Endothelial cell of umbilical vein (primary cell): Measurements from ENCODE around the gene TMEM52B. TPM values are rescaled to one million over a fixed set of nuclear protein-coding genes. Genes with fewer than 3 reads are reported as not detected.

Source experiments
- BruUV-seq: library from RNA; stranded (reverse); fragments of 400-500 nt; replicated peaks from 2 replicates; lab custom pipeline; 2021; lab: Mats Ljungman, UMichigan
- CTCF ChIA-PET: fragments of 300-600, 350-600 bp; sonication (Branson Sonifier 250); formaldehyde crosslinking; loops from one replicate; lab custom pipeline; 2021; ENCODE audit warnings: antibody characterized with exemption, inconsistent platforms; lab: Charles Lee
- POLR2A ChIA-PET: fragments of 300-600, 350-600 bp; sonication (Branson Sonifier 250); formaldehyde crosslinking; loops from one replicate; lab custom pipeline; 2021; ENCODE audit warnings: antibody characterized with exemption, inconsistent platforms; lab: Charles Lee
- DNase-seq: peaks from one replicate; pipeline ENCODE4 v3.0.0-alpha.2; 2011; ENCODE audit warnings: low read depth, low spot score
- FAIRE-seq: peaks from 2 replicates; lab custom pipeline; 2011; peaks lifted over from hg19 to GRCh38; lab: Jason Lieb, UNC
- H2AFZ ChIP-seq: 2 replicates; pipeline ENCODE4 v1.6.0; 2012; ENCODE audit warnings: low read depth, low read length, control low read depth, inconsistent platforms
- H3K27ac ChIP-seq: 2 replicates; pipeline ENCODE4 v1.5.1; 2011; ENCODE audit warnings: low read depth, mild to moderate bottlenecking, control low read depth, low read length, moderate library complexity; ENCODE audit not compliant: insufficient read depth
- H3K27me3 ChIP-seq, 2 experiments: 2 replicates each; pipeline versions ENCODE4 v1.6.0 to v1.6.1; 2011; ENCODE audit warnings: low read length in 2 of 2, mixed read lengths in 1 of 2; ENCODE audit not compliant: control insufficient read depth in 2 of 2, insufficient read depth in 2 of 2
- H3K36me3 ChIP-seq, 2 experiments: 2 replicates in 1 of 2; 3 replicates in 1 of 2; pipeline ENCODE4 v1.5.1; 2011; ENCODE audit warnings: low read length in 2 of 2, mild to moderate bottlenecking in 1 of 2, moderate library complexity in 1 of 2; ENCODE audit not compliant: control insufficient read depth in 2 of 2, insufficient read depth in 2 of 2; ENCODE audit errors: extremely low read depth in 1 of 2
- H3K4me1 ChIP-seq: 3 replicates; pipeline ENCODE4 v1.5.1; 2011; ENCODE audit warnings: mild to moderate bottlenecking, low read length; ENCODE audit not compliant: control insufficient read depth, insufficient read depth; ENCODE audit errors: extremely low read depth
- H3K4me2 ChIP-seq: 2 replicates; pipeline ENCODE4 v1.6.1; 2011; ENCODE audit warnings: low read length, control low read depth, mixed read lengths; ENCODE audit not compliant: insufficient read depth
- H3K4me3 ChIP-seq, 3 experiments: fragments of 200-600 bp in 1 of 3; sonication (generic), shearing (Covaris generic) in 1 of 3; replicated peaks in 1 of 3; 2 replicates each; pipeline ENCODE4 v1.5.1; 2011 to 2016; ENCODE audit warnings: control low read depth in 3 of 3, low read length in 3 of 3, mild to moderate bottlenecking in 2 of 3, inconsistent platforms in 1 of 3, low read depth in 1 of 3, moderate library complexity in 1 of 3; ENCODE audit not compliant: insufficient read depth in 1 of 3
- H3K79me2 ChIP-seq: 2 replicates; pipeline ENCODE4 v1.6.0; 2012; ENCODE audit warnings: low read length, inconsistent platforms; ENCODE audit not compliant: control insufficient read depth, insufficient read depth
- H3K9ac ChIP-seq: replicated peaks from 2 replicates; pipeline ENCODE3; 2011; ENCODE audit warnings: low read length, control low read depth; ENCODE audit not compliant: insufficient read depth; ENCODE audit errors: extremely low read depth
- H3K9me1 ChIP-seq: replicated peaks from 3 replicates; pipeline ENCODE4 v1.6.0; 2011; ENCODE audit warnings: mild to moderate bottlenecking, low read length; ENCODE audit not compliant: control insufficient read depth, insufficient read depth; ENCODE audit errors: extremely low read depth
- H3K9me3 ChIP-seq: replicated peaks from 2 replicates; pipeline ENCODE4 v1.5.1; 2012; ENCODE audit warnings: low read length, inconsistent platforms; ENCODE audit not compliant: control insufficient read depth, insufficient read depth
- H4K20me1 ChIP-seq: replicated peaks from 2 replicates; pipeline ENCODE3; 2011; ENCODE audit warnings: mild to moderate bottlenecking, low read length; ENCODE audit not compliant: control insufficient read depth, insufficient read depth; ENCODE audit errors: extremely low read depth
- CTCF ChIP-seq, 2 donors: IDR thresholded peaks; 1 replicate in 1 of 2; 2 replicates in 1 of 2; pipeline ENCODE4 v1.5.1; 2011; ENCODE audit warnings: low read length in 2 of 2, mild to moderate bottlenecking in 2 of 2, moderate library complexity in 2 of 2, control low read depth in 1 of 2, inconsistent platforms in 1 of 2, low read depth in 1 of 2; ENCODE audit not compliant: insufficient read depth in 1 of 2; ENCODE audit errors: extremely low read depth in 1 of 2
- EZH2 ChIP-seq: IDR thresholded peaks from 2 replicates; pipeline ENCODE4 v1.6.1; 2012; ENCODE audit warnings: borderline replicate concordance, low read depth, mild to moderate bottlenecking, moderate library complexity, low read length, inconsistent platforms; ENCODE audit not compliant: severe bottlenecking
- FOS ChIP-seq: IDR thresholded peaks from 2 replicates; pipeline ENCODE4 v1.6.1; 2011; ENCODE audit warnings: mild to moderate bottlenecking, low read length, moderate library complexity, borderline replicate concordance; ENCODE audit not compliant: insufficient read depth
- GATA2 ChIP-seq: IDR thresholded peaks from 2 replicates; pipeline ENCODE4 v1.7.0; 2011; ENCODE audit warnings: low read depth, mild to moderate bottlenecking, moderate library complexity, mixed read lengths, low read length; ENCODE audit not compliant: insufficient read length, insufficient read depth
- JUN ChIP-seq: IDR thresholded peaks from 2 replicates; pipeline ENCODE4 v1.6.1; 2011; ENCODE audit warnings: borderline replicate concordance, low read depth; ENCODE audit not compliant: insufficient read length, insufficient read depth
- MYC ChIP-seq: IDR thresholded peaks from one replicate; pipeline ENCODE4 v1.6.1; 2011; ENCODE audit warnings: mild to moderate bottlenecking, low read depth, low read length
- POLR2A ChIP-seq: IDR thresholded peaks from 2 replicates; pipeline ENCODE4 v1.6.1; 2012; ENCODE audit warnings: low read depth, mild to moderate bottlenecking, control low read depth, low read length
- POLR2AphosphoS5 ChIP-seq: IDR thresholded peaks from 2 replicates; pipeline ENCODE4 v1.6.1; 2012; ENCODE audit warnings: low read depth, mild to moderate bottlenecking, control low read depth, low read length, moderate library complexity; ENCODE audit not compliant: insufficient read depth
- dilution Hi-C: fragments of 300-500 bp; cut with MboI; formaldehyde crosslinking; loops from one replicate; pipeline ENCODE4 v1.15.0; 2019; ENCODE audit warnings: low sequenced_read_pairs; ENCODE audit not compliant: extremely low pct_ligation_motif_present
- intact Hi-C: fragments of 100-400 bp; cut with micrococcal nuclease; formaldehyde crosslinking; loops from one replicate; pipeline ENCODE4 v1.10.0; 2022
- polyA plus RNA-seq, 4 experiments: library from polyadenylated mRNA; depleted of rRNA in 3 of 4; stranded (reverse) in 3 of 4; unstranded in 1 of 4; fragments of >200 nt; gene quantifications; 2 replicates each; pipeline versions ENCODE4 v1.2.1 to v1.2.3, GENCODE V29; 2011 to 2012; ENCODE audit warnings: missing spikeins in 1 of 4
- total RNA-seq: library from RNA; stranded (reverse); gene quantifications from 2 replicates; pipeline ENCODE4 v1.2.3, GENCODE V29; 2021
- TF ChIP-seq, protein P1 (sequence below): IDR thresholded peaks from 2 replicates; pipeline ENCODE4 v1.6.1; 2011; ENCODE audit not compliant: insufficient read depth, insufficient read length

TMEM52B gene
- total and polyA plus RNA-seq, 2 donors (not counting 3 experiments of a cell fraction or from before 2014, with no cell fraction given) = 0.24 TPM; not detected in 1

DNA sequence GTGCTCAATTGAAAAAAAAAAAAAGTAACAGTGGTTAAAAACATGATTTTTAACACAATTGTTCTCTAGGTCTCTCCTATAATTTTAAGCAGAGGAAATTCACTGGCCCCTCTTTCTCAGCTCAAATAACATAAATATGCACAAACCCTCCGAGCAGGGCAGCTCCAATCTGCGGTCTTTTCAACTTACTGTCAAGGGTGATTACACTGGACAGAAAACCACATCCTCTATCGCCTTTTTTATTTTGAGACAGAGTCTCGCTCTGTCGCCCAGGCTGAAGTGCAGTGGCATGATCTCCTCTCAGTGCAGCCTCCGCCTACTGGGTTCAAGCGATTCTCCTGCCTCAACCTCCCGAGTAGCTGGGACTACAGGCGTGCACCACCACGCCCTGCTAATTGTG, 17.4 kb downstream of the TMEM52B start:
- CTCF ChIA-PET = interaction anchor here (0.6 to 2.3 kb wide), 4 partner anchors 11 to 524 kb away, joined by 3 to 9 read pairs (median 3); no protein-coding TSS in a partner anchor
- no peak for TF ChIP-seq CTCF (IDR thresholded peaks at IDR 0.05; ENCODE audit: extremely low read depth in 1 of 2, insufficient read depth in 1 of 2, low read depth in 1 of 2, low read length in 2 of 2)
- TF ChIP-seq FOS = no peak
- no peak for TF ChIP-seq MYC
- TF ChIP-seq EZH2 = no peak
- TF ChIP-seq POLR2A = no peak
- TF ChIP-seq JUN = no peak
- TF ChIP-seq POLR2AphosphoS5 = no peak
- TF ChIP-seq, protein P1, sequence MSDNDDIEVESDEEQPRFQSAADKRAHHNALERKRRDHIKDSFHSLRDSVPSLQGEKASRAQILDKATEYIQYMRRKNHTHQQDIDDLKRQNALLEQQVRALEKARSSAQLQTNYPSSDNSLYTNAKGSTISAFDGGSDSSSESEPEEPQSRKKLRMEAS = no peak
- TF ChIP-seq GATA2 = no peak

More for the DNA sequence above, 17.4 kb downstream of the TMEM52B start:
- H3K36me3 ChIP-seq = no peaks in the 10 kb centered on the region
- H4K20me1 ChIP-seq = no peaks in the 10 kb centered on the region
- peaks cover 0 to 3% of the 10 kb centered on the region in 2 experiments for H3K27me3 ChIP-seq
- H3K27ac ChIP-seq = no peak overlapping the region
- H3K4me1 ChIP-seq = no peaks in the 10 kb centered on the region
- intact Hi-C loops (no loop called here), dilution Hi-C loops (no loop called here)
- no peak overlapping the region for H3K4me2 ChIP-seq
- H3K9ac ChIP-seq = no peak overlapping the region
- no peaks in the 10 kb centered on the region for H3K9me3 ChIP-seq
- H2AFZ ChIP-seq = no peak overlapping the region
- FAIRE-seq (no peak), DNase-seq (no peak)
- POLR2A ChIA-PET = no interaction called here
- no peak overlapping the region for H3K4me3 ChIP-seq
- no peaks in the 10 kb centered on the region for H3K9me1 ChIP-seq
- no TSS peak for BruUV-seq
- no peaks in the 10 kb centered on the region for H3K79me2 ChIP-seq
